SK-N-SH (cell line): Measurements from ENCODE around the gene PRPF6. TPM values are rescaled to one million over a fixed set of nuclear protein-coding genes. Genes with fewer than 3 reads are reported as not detected.

ENCODE experiments used
- CTCF ChIA-PET: fragments of 300-600, 350-600 bp; formaldehyde crosslinking; extraction: SDS; loops from one replicate; lab custom pipeline; 2021; lab: Yijun Ruan, JAX
- POLR2A ChIA-PET: fragments of 350-600 bp; sonication (Branson Sonifier 250); formaldehyde crosslinking; extraction: SDS; loops from one replicate; lab custom pipeline; 2020; ENCODE audit warnings: antibody characterized with exemption, inconsistent platforms; lab: Yijun Ruan, JAX
- DNase-seq: peaks from one replicate; pipeline ENCODE4 v3.0.0; 2012
- H2AFZ ChIP-seq: fragments of 200-600 bp; sonication (generic); 2 replicates; pipeline ENCODE4 v1.8.1; 2016; ENCODE audit warnings: antibody characterized with exemption, mild to moderate bottlenecking, low read depth
- H3F3A ChIP-seq: fragments of 200-600 bp; sonication (generic); replicated peaks from 2 replicates; pipeline ENCODE3; 2016; ENCODE audit warnings: antibody characterized with exemption, mild to moderate bottlenecking; ENCODE audit not compliant: insufficient read depth
- H3K27ac ChIP-seq, 2 experiments: fragments of 200-500 bp in 1 of 2; fragments of 200-600 bp in 1 of 2; sonication (Bioruptor generic) in 1 of 2; sonication (generic), shearing (Covaris generic) in 1 of 2; 2 replicates each; pipeline versions ENCODE4 v1.5.1 to v1.6.1; 2014 to 2016; ENCODE audit warnings: low read depth in 2 of 2, inconsistent platforms in 1 of 2, low read length in 1 of 2, mild to moderate bottlenecking in 1 of 2, mixed read lengths in 1 of 2
- H3K27me3 ChIP-seq: fragments of 200-600 bp; sonication (generic), shearing (Covaris generic); 2 replicates; pipeline ENCODE4 v1.6.1; 2016; ENCODE audit warnings: mixed run types; ENCODE audit not compliant: insufficient read depth
- H3K36me3 ChIP-seq, 2 experiments: fragments of 200-500 bp in 1 of 2; fragments of 200-600 bp in 1 of 2; sonication (Bioruptor generic) in 1 of 2; sonication (generic) in 1 of 2; replicated peaks in 1 of 2; 2 replicates each; pipeline versions ENCODE3 to v1.5.1; 2014 to 2016; ENCODE audit warnings: low read length in 1 of 2, mild to moderate bottlenecking in 1 of 2; ENCODE audit not compliant: insufficient read depth in 2 of 2, control insufficient read depth in 1 of 2
- H3K4me1 ChIP-seq, 2 experiments: fragments of 200-500 bp in 1 of 2; fragments of 200-600 bp in 1 of 2; sonication (Bioruptor generic) in 1 of 2; sonication (generic), shearing (Covaris generic) in 1 of 2; 2 replicates each; pipeline versions ENCODE4 v1.5.1 to v1.6.1; 2014 to 2016; ENCODE audit warnings: low read depth in 1 of 2, low read length in 1 of 2, mixed run types in 1 of 2; ENCODE audit not compliant: insufficient read depth in 2 of 2, control insufficient read depth in 1 of 2
- H3K4me2 ChIP-seq: fragments of 200-600 bp; sonication (generic), shearing (Covaris generic); 2 replicates; pipeline ENCODE4 v1.6.1; 2017; ENCODE audit warnings: mixed run types
- H3K4me3 ChIP-seq, 2 experiments: fragments of 200-500 bp in 1 of 2; fragments of 200-600 bp in 1 of 2; sonication (Bioruptor generic) in 1 of 2; sonication (generic), shearing (Covaris generic) in 1 of 2; 2 replicates each; pipeline versions ENCODE4 v1.5.1 to v1.8.1; 2014 to 2016; ENCODE audit warnings: low read depth in 2 of 2, inconsistent platforms in 1 of 2, low read length in 1 of 2, mild to moderate bottlenecking in 1 of 2, mixed read lengths in 1 of 2, moderate library complexity in 1 of 2
- H3K79me2 ChIP-seq: fragments of 200-600 bp; sonication (generic); 2 replicates; pipeline ENCODE4 v1.8.1; 2017; ENCODE audit warnings: mild to moderate bottlenecking; ENCODE audit not compliant: insufficient read depth
- H3K9ac ChIP-seq: fragments of 200-600 bp; sonication (generic); 2 replicates; pipeline ENCODE4 v1.6.1; 2017; ENCODE audit warnings: mixed run types
- H3K9me2 ChIP-seq: fragments of 200-600 bp; sonication (generic); 2 replicates; pipeline ENCODE4 v1.6.1; 2017; ENCODE audit warnings: mixed run types
- H3K9me3 ChIP-seq: fragments of 200-600 bp; sonication (generic); 2 replicates; pipeline ENCODE4 v1.6.1; 2017; ENCODE audit warnings: mixed run types, mild to moderate bottlenecking, moderate library complexity
- H4K20me1 ChIP-seq: fragments of 200-600 bp; sonication (generic); 2 replicates; pipeline ENCODE4 v1.6.1; 2017; ENCODE audit warnings: mild to moderate bottlenecking, mixed run types; ENCODE audit not compliant: insufficient read depth
- CHD2 ChIP-seq: fragments of 150-350 bp; IDR thresholded peaks from 2 replicates; pipeline ENCODE4 v1.6.1; 2018; ENCODE audit warnings: low read length; ENCODE audit not compliant: partially characterized antibody
- EP300 ChIP-seq, 2 experiments: IDR thresholded peaks; 2 replicates each; pipeline versions ENCODE4 v1.4.0 to v1.6.1; 2012; ENCODE audit warnings: borderline replicate concordance in 1 of 2, low read depth in 1 of 2, low read length in 1 of 2
- FOXJ3 ChIP-seq: sonication (generic); formaldehyde crosslinking; IDR thresholded peaks from 2 replicates; pipeline ENCODE4 v1.5.1; 2020; ENCODE audit warnings: mild to moderate bottlenecking, missing genetic modification reagents
- FOXM1 ChIP-seq: IDR thresholded peaks from 2 replicates; pipeline ENCODE4 v1.4.0; 2012; ENCODE audit warnings: low read depth, mild to moderate bottlenecking
- IRF3 ChIP-seq: fragments of 150-350 bp; IDR thresholded peaks from 2 replicates; pipeline ENCODE4 v1.6.1; 2016; ENCODE audit warnings: mild to moderate bottlenecking, low read depth, low read length
- MEF2A ChIP-seq: IDR thresholded peaks from 2 replicates; pipeline ENCODE4 v1.4.0; 2012; ENCODE audit warnings: low read depth, borderline replicate concordance
- NFIC ChIP-seq: IDR thresholded peaks from 2 replicates; pipeline ENCODE4 v1.4.0; 2012; ENCODE audit warnings: borderline replicate concordance
- RCOR1 ChIP-seq: fragments of 150-350 bp; IDR thresholded peaks from 2 replicates; pipeline ENCODE4 v1.6.1; 2017; ENCODE audit warnings: antibody characterized with exemption, low read length
- REST ChIP-seq: IDR thresholded peaks from 2 replicates; pipeline ENCODE4 v1.6.1; 2012; ENCODE audit warnings: mild to moderate bottlenecking, low read depth, low read length, moderate library complexity
- SMC3 ChIP-seq: IDR thresholded peaks from 2 replicates; pipeline ENCODE4 v1.6.1; 2012; ENCODE audit warnings: low read depth, low read length, improper control_type of control experiment
- TAF1 ChIP-seq: IDR thresholded peaks from 2 replicates; pipeline ENCODE4 v1.6.1; 2012; ENCODE audit warnings: low read depth, mild to moderate bottlenecking, low read length, moderate library complexity, borderline replicate concordance
- USF2 ChIP-seq: fragments of 150-350 bp; IDR thresholded peaks from 2 replicates; pipeline ENCODE4 v1.6.1; 2017; ENCODE audit warnings: antibody characterized with exemption, low read length, low read depth, borderline replicate concordance
- YY1 ChIP-seq: IDR thresholded peaks from 2 replicates; pipeline ENCODE4 v1.4.0; 2012; ENCODE audit warnings: low read depth, mild to moderate bottlenecking
- WGBS: methylation state at CpG from one replicate; pipeline ENCODE4 v1.1.6; 2017; ENCODE audit warnings: low lambda C conversion rate; 5-methylcytosine and 5-hydroxymethylcytosine counted together
- polyA plus RNA-seq, 3 experiments: library from polyadenylated mRNA; depleted of rRNA; stranded (reverse); fragments of >200 nt; gene quantifications; 2 replicates each; pipeline ENCODE4 v1.2.3, GENCODE V29; 2012
- TF ChIP-seq, protein P1 (sequence below): IDR thresholded peaks from 2 replicates; pipeline ENCODE4 v1.4.0; 2012; ENCODE audit warnings: low read depth, borderline replicate concordance
- TF ChIP-seq, protein P2 (sequence below): fragments of 200-600 bp; sonication (generic); IDR thresholded peaks from 2 replicates; pipeline ENCODE4 v1.6.1; 2017; ENCODE audit warnings: antibody characterized with exemption, mild to moderate bottlenecking, moderate library complexity
- TF ChIP-seq, protein P3 (sequence below): IDR thresholded peaks from 2 replicates; pipeline ENCODE4; 2012

The PRPF6 gene
- polyA plus RNA-seq, 1 of the 3 experiments (the other 2 are of a cell fraction): 59.1 TPM

- TF ChIP-seq, protein P1, sequence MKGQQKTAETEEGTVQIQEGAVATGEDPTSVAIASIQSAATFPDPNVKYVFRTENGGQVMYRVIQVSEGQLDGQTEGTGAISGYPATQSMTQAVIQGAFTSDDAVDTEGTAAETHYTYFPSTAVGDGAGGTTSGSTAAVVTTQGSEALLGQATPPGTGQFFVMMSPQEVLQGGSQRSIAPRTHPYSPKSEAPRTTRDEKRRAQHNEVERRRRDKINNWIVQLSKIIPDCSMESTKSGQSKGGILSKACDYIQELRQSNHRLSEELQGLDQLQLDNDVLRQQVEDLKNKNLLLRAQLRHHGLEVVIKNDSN: no peak
- no peak for TF ChIP-seq SMC3
- TF ChIP-seq FOXM1: no peak
- no peak for TF ChIP-seq USF2
- no peak for TF ChIP-seq RCOR1
- no peak for TF ChIP-seq REST
- no peak for TF ChIP-seq NFIC
- TF ChIP-seq, protein P2, sequence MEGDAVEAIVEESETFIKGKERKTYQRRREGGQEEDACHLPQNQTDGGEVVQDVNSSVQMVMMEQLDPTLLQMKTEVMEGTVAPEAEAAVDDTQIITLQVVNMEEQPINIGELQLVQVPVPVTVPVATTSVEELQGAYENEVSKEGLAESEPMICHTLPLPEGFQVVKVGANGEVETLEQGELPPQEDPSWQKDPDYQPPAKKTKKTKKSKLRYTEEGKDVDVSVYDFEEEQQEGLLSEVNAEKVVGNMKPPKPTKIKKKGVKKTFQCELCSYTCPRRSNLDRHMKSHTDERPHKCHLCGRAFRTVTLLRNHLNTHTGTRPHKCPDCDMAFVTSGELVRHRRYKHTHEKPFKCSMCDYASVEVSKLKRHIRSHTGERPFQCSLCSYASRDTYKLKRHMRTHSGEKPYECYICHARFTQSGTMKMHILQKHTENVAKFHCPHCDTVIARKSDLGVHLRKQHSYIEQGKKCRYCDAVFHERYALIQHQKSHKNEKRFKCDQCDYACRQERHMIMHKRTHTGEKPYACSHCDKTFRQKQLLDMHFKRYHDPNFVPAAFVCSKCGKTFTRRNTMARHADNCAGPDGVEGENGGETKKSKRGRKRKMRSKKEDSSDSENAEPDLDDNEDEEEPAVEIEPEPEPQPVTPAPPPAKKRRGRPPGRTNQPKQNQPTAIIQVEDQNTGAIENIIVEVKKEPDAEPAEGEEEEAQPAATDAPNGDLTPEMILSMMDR: no peak
- no peak for TF ChIP-seq EP300 (IDR thresholded peaks at IDR 0.05; ENCODE audit: borderline replicate concordance in 1 of 2, low read depth in 1 of 2, low read length in 1 of 2)
- TF ChIP-seq YY1: no peak
- TF ChIP-seq FOXJ3 (CRISPR knock-in tag): no peak
- no peak for TF ChIP-seq MEF2A
- no peak for TF ChIP-seq TAF1
- TF ChIP-seq, protein P3, sequence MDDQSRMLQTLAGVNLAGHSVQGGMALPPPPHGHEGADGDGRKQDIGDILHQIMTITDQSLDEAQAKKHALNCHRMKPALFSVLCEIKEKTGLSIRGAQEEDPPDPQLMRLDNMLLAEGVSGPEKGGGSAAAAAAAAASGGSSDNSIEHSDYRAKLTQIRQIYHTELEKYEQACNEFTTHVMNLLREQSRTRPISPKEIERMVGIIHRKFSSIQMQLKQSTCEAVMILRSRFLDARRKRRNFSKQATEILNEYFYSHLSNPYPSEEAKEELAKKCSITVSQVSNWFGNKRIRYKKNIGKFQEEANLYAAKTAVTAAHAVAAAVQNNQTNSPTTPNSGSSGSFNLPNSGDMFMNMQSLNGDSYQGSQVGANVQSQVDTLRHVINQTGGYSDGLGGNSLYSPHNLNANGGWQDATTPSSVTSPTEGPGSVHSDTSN: no peak
- TF ChIP-seq CHD2: no peak
- no peak for TF ChIP-seq IRF3
- TF ChIP-seq, all 33 proteins: peak for 0
- Histone ChIP-seq H3K36me3 (no peaks in the 10 kb centered on the region), H3K9ac (no peak overlapping the region), H3K4me3 (peak overlapping the region in 1 of 2 experiments; percentile 80; a peak in 3 of 4 replicates), H3K79me2 (no peaks in the 10 kb centered on the region), H4K20me1 (no peaks in the 10 kb centered on the region), H3K4me1 (peaks cover 13 to 36% of the 10 kb centered on the region in 2 experiments; a peak in 3 of 4 replicates), H3K4me2 (peak overlapping the region; percentile 82; the same call in 1 of the 2 replicates), H3K9me2 (no peaks in the 10 kb centered on the region), H3K27ac (no peak overlapping the region), H3K27me3 (no peaks in the 10 kb centered on the region; the same call in 1 of the 2 replicates), H3K9me3 (no peaks in the 10 kb centered on the region), H2AFZ (no peak overlapping the region), H3F3A (peaks cover 14% of the 10 kb centered on the region)
- ChIA-PET CTCF (interaction anchor here (0.7 to 12.9 kb wide), 9 partner anchors 11 to 107 kb away, joined by 3 to 252 read pairs (median 6); partner anchors contain the start of gene NPBWR2), POLR2A (no interaction called here)
- no peak for DNase-seq
- 94% methylated on average over 10 of the region's 17 CpGs for WGBS
These were observed 100.1 kb downstream of the PRPF6 start for GRCh38 chr20:64080813-64081623.
